Myocyte (in vitro differentiated cells): ENCODE measurements around the gene PEMT. TPM values are rescaled to one million over a fixed set of nuclear protein-coding genes. Genes with fewer than 3 reads are reported as not detected.

Experiments
- DNase-seq: peaks from one replicate; pipeline ENCODE4 v3.0.0-alpha.2; 2012; ENCODE audit warnings: low read depth
- total RNA-seq: library from RNA; depleted of rRNA; stranded (reverse); fragments of >200 nt; gene quantifications from 2 replicates; pipeline ENCODE4 v1.2.3, GENCODE V29; 2014

The PEMT gene
- total RNA-seq, 1 donor from 2014 or later: 40.3 TPM

DNA sequence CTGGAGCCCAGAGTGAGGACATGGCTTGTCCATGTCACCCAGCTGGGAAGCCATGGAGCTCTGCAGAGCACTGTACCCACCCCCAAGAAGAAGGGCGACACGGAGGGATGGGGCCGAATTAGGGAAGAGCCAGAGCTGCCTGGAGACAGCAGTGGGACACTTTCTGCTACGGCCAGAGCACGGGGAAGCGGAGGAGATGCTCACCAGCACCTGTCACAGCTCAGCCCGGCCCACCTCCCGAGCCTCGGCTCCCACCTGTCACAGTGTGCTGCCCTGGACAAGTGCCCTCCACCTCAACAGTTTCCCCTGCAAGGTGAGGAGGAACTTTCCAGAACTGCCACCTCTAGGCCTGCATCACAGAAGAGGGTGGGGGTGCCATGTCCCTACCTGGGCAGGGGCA is 36.4 kb downstream of the PEMT start:
- no peak for DNase-seq

DNA sequence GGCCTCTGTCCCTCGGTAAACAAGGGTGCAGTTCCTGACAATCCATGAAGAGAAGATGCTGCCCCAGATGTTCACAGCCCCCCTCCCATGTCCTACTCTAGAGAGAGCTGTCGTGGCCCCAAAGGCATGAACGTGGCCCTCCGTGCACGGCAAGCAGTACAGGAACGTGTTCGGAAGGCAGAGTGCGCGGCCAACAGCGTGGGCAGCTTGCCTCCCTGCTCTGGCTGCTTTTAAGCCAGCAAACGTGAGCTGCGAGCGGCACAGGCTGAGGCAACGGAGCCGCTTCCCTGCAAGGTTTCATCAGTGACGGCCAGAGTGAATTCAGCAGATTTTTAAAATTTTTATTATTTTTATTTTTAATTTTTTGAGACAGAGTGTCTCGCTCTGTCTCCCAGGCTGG is 37.2 kb downstream of the PEMT start:
- no peak for DNase-seq

DNA sequence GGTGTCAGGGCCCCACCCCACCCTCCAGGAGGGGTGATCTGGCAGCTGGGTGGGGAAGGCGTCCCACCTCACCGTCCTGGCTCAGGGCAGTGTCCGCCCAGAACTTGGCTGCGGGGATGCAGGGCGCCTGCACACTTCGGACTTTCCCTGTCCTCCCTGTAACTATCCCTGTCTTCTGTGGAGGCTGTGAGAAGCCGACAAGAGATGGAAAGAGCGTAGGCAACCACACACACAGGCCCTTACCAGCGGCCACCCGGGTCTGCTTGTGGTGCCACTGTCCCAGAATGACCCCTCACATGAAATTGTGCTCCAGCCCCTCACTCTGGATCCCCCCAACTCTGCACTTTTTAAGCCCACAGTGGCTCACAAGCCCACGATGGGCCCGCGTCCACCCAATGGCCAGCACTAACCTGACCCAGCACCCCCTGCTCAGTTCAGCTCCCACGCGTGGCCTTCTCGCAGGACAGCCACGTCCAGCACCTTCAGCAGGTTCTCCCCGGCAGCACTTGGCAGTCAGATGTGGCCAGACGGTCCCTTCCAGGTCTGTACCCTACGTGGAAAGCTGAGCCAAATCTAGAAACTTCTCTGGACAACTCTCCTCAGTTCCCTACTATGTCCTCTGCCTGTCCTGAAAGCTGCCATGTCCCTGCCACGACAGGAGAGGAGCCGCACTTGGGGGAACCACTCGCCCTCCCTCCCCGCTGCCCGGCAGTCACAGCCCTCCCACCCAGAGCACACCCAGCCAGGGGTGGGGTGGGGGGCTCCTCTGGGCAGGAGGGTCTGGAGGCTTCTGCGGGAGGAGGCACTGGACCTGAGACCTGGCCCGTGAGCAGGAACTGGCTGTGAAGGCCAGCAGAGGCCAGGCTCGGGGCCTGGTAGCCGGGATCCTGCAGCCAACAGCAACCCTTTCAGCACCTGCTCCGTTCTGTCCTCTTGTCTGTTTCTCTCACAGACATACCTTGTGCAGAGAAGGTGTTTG is 38.0 kb downstream of the PEMT start:
- DNase-seq: no peak

DNA sequence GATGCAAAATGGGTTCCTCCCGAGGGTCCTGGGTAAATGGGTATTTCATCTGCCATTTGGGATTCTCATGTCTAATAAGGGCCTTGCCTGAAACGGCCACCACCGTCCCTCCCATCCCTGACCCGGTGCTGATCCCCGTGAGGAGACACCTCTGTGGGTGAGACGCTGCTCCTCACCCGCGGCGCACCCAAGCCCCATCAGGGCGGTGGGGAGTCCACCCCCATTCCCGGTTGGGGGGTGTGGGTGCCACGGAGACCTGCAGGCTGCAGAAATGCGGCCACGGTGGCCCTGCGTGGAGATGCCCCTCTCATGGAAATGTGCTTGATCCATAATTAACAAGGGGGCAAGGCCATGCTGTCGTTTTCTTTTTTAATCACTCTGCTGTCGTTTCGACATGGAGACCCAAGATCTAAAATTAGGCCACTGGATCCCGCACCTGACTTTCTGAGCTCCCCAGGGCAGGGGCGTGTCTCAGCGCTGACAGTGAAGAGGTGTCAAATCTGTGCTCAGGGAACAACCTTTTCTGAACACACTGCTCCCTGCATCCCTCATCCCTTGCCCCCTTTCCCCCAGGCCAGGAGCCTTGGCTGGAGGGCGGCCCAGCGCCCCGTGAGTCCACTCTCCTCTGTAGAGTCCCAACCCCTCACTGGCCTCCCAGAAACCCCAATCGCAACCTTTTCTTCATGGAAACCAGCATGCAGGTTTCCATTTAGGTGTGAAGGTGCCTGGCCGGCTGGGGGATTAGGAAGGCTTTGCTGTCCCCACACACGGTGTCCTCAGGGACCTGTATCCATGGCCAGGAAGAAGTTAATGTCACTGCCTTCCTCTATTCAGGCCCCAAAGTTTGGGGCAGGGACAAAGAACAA is 38.9 kb downstream of the PEMT start:
- peak; percentile 51 for DNase-seq

- no peak for DNase-seq
Measured at GRCh38 chr17:17551361-17551760, 40.1 kb downstream of the PEMT start.

GRCh38 chr17:17549732-17550366 is 41.7 kb downstream of the PEMT start:
- DNase-seq: no peak

DNA sequence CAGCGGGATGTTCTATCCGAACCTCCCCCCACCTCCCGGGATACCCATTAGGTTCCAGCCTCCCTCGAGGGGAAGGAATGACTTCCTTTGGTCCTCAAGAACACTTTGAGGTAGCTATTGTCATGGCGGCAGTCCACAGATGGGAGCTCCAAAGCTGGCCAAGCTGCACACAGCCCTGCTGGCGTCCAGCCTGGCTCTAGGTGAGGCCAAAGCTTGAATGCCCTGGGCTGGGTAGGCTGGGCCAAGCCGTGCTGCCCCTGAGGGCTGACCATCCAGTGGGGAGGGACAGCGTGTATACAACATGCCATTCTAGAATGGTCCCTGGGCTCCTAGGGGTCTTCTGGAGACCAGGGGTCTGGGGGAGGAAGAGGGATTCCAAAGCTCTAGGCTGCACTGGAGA is 43.5 kb downstream of the PEMT start:
- DNase-seq: no peak

GRCh38 chr17:17547210-17547764 is 44.2 kb downstream of the PEMT start:
- DNase-seq: no peak

DNA sequence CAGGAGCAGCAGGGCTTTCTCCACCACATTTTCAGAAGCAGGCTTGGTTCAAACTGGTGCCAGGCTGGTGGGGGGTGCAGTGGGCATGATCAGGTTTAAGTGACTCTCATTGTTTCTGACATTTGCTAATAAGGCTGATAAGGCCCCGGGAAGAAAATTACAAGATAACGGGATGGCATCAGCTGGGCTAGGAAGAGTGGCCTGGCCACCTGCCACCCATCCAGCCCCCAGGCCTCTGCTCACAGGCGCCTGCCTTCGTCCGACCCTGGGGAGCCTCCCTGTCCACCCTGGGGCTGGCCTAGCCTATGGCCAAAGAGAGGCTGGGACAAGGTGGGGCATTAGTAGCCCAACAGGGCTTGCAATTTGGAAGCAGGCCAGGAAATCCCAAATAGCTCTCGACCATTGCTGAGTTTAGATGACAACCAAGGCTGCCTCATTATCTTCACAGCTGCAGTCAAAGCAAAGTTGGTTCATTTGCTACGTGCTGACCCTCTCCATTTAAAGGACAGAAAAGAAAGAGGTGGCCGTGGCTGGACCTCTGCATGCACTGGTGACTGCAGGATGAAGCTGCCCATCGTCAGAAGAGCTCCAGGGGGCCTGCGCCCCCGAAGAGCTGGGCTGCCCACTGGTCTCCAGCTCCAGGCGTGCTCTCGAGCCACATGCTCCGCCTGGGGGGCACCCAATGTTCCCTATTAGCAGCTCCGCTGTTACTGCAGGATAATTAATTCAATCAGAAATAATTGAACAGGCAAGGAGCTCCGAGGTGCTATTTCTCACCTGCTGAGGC is 44.9 kb downstream of the PEMT start:
- DNase-seq: no peak

DNA sequence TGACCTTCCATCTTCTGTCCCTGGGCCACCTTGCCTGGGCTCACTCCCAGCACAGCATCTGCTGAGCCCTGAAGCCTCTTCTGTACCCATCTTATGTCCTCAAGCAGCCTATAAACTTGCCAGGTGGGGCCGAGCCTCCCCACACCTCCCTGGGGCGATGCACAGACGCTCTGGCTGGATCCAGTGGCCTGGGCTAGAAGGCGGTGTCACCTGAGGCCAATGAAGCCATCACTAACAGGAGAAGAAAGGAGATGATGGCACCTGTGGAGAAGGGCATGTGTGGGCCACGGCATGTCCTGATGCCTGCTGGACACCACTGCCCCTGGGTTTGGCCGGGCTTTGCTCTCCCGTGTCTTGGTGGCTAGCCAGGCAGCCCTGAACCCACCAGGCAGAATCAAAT is 45.5 kb downstream of the PEMT start:
- no peak for DNase-seq

GRCh38 chr17:17545031-17545820 is 46.3 kb downstream of the PEMT start:
- DNase-seq: peak; percentile 13

DNA sequence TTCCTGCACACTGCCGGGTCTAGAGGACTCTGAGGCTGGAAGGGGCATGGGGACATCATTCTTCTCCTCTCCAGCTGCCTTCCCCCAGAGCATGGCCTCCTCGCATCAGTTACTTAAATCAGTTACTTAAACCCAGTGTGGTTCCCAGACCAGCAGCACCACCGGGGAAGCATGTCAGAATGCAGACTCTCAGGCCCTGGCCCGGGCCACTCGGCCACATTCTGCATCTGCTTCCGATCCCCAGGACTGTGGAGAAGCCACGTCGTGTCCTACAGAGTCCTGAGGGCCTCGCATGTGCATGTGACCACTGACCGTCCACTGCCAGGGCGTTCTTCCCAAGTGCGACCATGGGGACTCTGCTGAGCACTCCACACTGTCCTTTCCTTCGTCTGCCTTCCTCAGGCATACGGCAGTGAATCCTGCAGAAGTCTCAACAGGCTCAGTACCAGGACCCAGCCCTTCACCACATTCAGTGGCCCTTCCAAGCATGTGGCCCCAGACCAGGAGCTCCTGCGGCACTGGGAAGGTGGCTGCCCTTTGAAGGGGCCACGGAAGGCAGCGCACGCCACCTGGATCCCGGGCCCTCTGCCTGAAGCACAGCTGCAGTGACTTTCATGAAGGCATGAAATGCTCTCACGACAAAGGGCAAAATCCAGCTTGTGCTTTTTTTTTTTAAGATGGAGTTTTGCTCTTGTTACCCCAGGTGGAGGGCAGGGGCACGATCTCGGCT is 48.4 kb downstream of the PEMT start:
- DNase-seq: no peak

GRCh38 chr17:17541640-17542001 is 49.9 kb downstream of the PEMT start:
- DNase-seq: no peak

GRCh38 chr17:17540935-17541639 is 50.4 kb downstream of the PEMT start:
- peak; percentile 32 for DNase-seq

DNA sequence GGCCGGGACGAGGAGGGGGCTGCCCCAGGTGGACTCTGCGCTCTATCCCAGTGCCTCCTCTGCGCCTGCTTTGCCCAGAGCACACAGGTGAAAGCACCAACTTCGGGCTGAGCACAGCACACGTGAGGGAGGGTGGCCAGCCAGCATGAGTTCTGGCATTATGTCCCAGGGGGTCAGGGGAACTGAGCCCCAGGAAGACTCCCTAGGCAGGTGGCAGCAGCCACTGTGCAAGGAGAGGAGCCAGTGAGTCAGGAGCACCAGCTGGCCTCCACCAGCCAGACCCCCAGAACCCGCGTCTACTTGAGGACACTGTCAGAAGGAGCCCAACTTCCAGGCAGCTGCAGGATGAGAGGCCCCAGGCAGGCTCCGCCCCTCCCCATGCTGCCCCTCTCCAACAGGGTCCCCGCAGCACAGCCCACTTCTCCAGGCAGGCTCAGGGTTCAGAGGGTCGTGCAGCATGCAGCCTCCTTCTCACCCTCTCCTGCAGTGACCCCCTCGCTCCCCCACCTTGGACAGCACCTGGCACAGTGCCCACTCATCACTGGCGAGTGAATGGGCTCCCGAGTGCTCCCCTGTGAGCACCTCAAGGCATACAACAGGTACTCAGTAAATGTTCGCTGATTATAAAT is 51.1 kb downstream of the PEMT start:
- DNase-seq: peak; percentile 44

GRCh38 chr17:17539591-17539990 is 51.9 kb downstream of the PEMT start:
- no peak for DNase-seq

DNA sequence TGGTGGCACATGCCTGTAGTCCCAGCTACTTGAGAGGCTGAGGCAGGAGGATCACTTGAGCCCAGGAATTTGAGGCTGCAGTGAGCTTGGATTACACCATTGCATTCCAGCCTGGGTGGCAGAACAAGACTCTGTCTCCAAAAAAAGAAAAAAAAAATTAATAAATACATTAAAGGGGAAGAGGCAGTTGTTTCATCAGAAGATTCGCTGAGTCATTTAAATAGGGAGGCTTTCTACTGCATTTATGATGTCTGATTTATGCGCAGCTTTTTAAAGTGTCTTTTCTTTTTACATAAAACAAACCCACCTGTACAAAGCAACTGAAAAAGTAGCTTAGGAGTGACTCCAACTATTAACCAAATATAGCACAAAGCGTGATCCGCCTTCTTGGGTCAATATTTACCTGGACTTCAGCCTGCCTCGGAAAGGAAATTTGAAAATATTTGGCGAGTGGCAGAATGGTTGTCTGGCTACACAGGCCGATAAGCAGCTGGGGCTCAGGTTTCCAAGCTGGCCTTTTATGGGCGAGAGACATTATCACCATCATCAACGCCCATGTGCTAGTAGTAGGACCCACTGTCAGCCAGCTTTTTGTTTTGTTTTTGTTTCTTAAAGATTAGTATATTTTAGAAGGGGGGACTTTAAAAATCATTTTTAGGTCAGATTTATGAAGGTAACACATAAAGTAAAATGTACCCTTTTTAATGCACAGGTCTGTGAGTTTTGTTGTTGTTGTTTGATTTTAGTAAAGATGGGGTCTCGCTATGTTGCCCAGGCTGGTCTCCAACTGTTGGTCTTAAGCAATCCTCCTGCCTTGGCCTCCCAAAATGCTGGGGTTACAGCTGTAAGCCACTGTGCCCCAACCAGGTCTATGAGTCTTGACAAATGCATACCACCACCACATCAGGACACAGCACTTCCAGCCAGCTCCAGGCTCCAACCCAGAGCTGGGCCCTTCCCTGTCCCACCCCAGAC is 52.8 kb downstream of the PEMT start:
- DNase-seq: peak; percentile 13
